Measurements from ENCODE around the gene IREB2. TPM values are rescaled to one million over a fixed set of nuclear protein-coding genes. Genes with fewer than 3 reads are reported as not detected.

Gene IREB2
- total RNA-seq, 5 donors from 2014 or later (not counting 1 experiment from before 2014, with no cell fraction given) = 58.7 to 71.5 (median 65.1) TPM

DNA sequence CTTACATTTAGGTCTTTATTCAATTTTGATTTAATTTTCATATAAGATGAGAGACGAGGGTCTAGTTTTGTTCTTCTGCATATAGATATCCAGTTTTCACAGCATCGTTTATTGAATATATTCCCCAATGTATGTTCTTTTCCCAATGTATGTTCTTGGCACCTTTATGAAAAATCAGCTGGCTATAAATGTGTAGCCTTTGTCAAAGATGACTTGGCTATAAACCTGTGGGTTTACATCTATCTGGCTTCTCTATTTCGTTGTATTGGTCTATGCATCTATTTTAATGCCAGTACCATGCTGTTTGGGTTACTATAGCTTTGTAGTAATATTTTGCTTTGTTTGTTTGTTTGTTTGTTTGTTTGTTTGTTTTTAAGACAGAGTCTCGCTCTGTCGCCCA lies 11.7 kb upstream of the IREB2 start:
- Histone ChIP-seq H3K36me3 (ENCODE audit: control insufficient read depth in 2 of 2, extremely low read depth in 1 of 2, insufficient read depth in 1 of 2, low read length in 1 of 2) (no peaks in the 10 kb centered on the region), H3K4me1 (ENCODE audit: control insufficient read depth in 1 of 2, extremely low read depth in 1 of 2, insufficient read depth in 2 of 2, low read length in 2 of 2) (peaks cover 2 to 3% of the 10 kb centered on the region in 2 experiments), H3K27me3 (replicated peaks in 1 of 2; ENCODE audit: control insufficient read depth in 2 of 2, extremely low read depth in 1 of 2, insufficient read depth in 2 of 2, low read length in 1 of 2) (peaks cover 0 to 20% of the 10 kb centered on the region in 2 experiments), H3K9me3 (no peaks in the 10 kb centered on the region), H3K4me3 (ENCODE audit: control insufficient read depth in 1 of 2, extremely low read depth in 1 of 2, low read length in 1 of 2) (no peak overlapping the region), H3K27ac (ENCODE audit: low read length) (no peak overlapping the region)
- no peaks in the 10 kb centered on the region for H3K36me3 Mint-ChIP-seq
- peak overlapping the region; percentile 2 to 9 for H3K27ac Mint-ChIP-seq
- DNase-seq (no peak), ATAC-seq (replicated peaks in 1 of 4) (no peak)
- peaks cover 10 to 17% of the 10 kb centered on the region in 2 donors for H3K27me3 Mint-ChIP-seq
- H3K4me1 Mint-ChIP-seq = peaks cover 8 to 17% (median 13%) of the 10 kb centered on the region in 3 donors
- H3K4me3 Mint-ChIP-seq = no peak overlapping the region
- WGBS (ENCODE audit: insufficient coverage) = 79% methylated on average over 3 of the region's 5 CpGs
- H3K9me3 Mint-ChIP-seq = no peaks in the 10 kb centered on the region
- ChIA-PET POLR2A (no interaction called here), CTCF (interaction anchor here in 1 of 2 donors (0.6 kb wide), 1 partner anchor 25 kb away, joined by 3 read pairs; no protein-coding TSS in a partner anchor)

DNA sequence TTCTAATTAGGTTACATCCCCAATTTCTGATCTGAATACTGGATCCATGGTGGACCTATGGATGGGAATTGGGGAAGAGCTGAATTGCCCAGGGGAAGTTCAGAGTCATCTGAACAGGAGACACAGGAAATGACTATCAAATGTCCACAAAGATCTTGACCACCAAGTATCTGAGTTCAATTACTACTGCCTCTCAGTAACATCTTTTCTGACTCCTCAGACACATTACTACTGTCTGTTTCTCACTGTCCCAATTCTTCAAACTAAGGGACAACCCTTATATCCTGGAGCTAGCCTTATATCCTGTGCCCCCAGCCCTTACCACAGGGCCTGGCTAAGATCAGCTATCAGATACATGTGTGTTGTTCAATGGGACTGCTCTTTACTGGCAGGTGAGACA lies 10.1 kb upstream of the IREB2 start:
- DNase-seq = no peak
- H3K4me1 Mint-ChIP-seq = peaks cover 8 to 15% (median 13%) of the 10 kb centered on the region in 3 donors
- no peaks in the 10 kb centered on the region for H3K36me3 Mint-ChIP-seq
- Histone ChIP-seq H3K27me3 (replicated peaks in 1 of 2; ENCODE audit: control insufficient read depth in 2 of 2, extremely low read depth in 1 of 2, insufficient read depth in 2 of 2, low read length in 1 of 2) (peaks cover 0 to 19% of the 10 kb centered on the region in 2 experiments), H3K36me3 (ENCODE audit: control insufficient read depth in 2 of 2, extremely low read depth in 1 of 2, insufficient read depth in 1 of 2, low read length in 1 of 2) (no peaks in the 10 kb centered on the region), H3K27ac (ENCODE audit: low read length) (no peak overlapping the region), H3K4me1 (ENCODE audit: control insufficient read depth in 1 of 2, extremely low read depth in 1 of 2, insufficient read depth in 2 of 2, low read length in 2 of 2) (peaks cover 0 to 2% of the 10 kb centered on the region in 2 experiments), H3K4me3 (ENCODE audit: control insufficient read depth in 1 of 2, extremely low read depth in 1 of 2, low read length in 1 of 2) (no peak overlapping the region), H3K9me3 (no peaks in the 10 kb centered on the region)
- POLR2A ChIA-PET = interaction anchor here in 1 of 2 donors (0.6 kb wide), 1 partner anchor 11 kb away, joined by 3 read pairs; no protein-coding TSS in a partner anchor
- no peak overlapping the region for H3K4me3 Mint-ChIP-seq
- ATAC-seq (replicated peaks in 1 of 4) = no peak
- no peak overlapping the region for H3K27ac Mint-ChIP-seq
- CTCF ChIA-PET = interaction anchor here in 1 of 2 donors (0.6 to 0.7 kb wide), 3 partner anchors 163 to 551 kb away, joined by 3 to 4 read pairs (median 3); no protein-coding TSS in a partner anchor
- peaks cover 10 to 17% of the 10 kb centered on the region in 2 donors for H3K27me3 Mint-ChIP-seq
- H3K9me3 Mint-ChIP-seq = no peaks in the 10 kb centered on the region

- peaks cover 0 to 2% of the 10 kb centered on the region in 2 experiments for H3K4me1 ChIP-seq (ENCODE audit: control insufficient read depth in 1 of 2, extremely low read depth in 1 of 2, insufficient read depth in 2 of 2, low read length in 2 of 2)
- H3K4me3 ChIP-seq (ENCODE audit: control insufficient read depth in 1 of 2, extremely low read depth in 1 of 2, low read length in 1 of 2) = no peak overlapping the region
- no peak overlapping the region for H3K27ac ChIP-seq (ENCODE audit: low read length)
- H3K36me3 Mint-ChIP-seq = no peaks in the 10 kb centered on the region
- no peaks in the 10 kb centered on the region for H3K9me3 ChIP-seq
- POLR2A ChIA-PET = no interaction called here
- CTCF ChIA-PET = interaction anchor here in 1 of 2 donors (0.6 kb wide), 1 partner anchor 74 kb away, joined by 5 read pairs; no protein-coding TSS in a partner anchor
- peaks cover 0 to 15% of the 10 kb centered on the region in 2 experiments for H3K27me3 ChIP-seq (replicated peaks in 1 of 2; ENCODE audit: control insufficient read depth in 2 of 2, extremely low read depth in 1 of 2, insufficient read depth in 2 of 2, low read length in 1 of 2)
- no peaks in the 10 kb centered on the region for H3K36me3 ChIP-seq (ENCODE audit: control insufficient read depth in 2 of 2, extremely low read depth in 1 of 2, insufficient read depth in 1 of 2, low read length in 1 of 2)
- DNase-seq (no peak), ATAC-seq (replicated peaks in 1 of 4) (no peak)
- peaks cover 8 to 15% (median 13%) of the 10 kb centered on the region in 3 donors for H3K4me1 Mint-ChIP-seq
- peaks cover 10 to 11% of the 10 kb centered on the region in 2 donors for H3K27me3 Mint-ChIP-seq
- 89% methylated on average over 2 of the region's 2 CpGs for WGBS (ENCODE audit: insufficient coverage)
- no peak overlapping the region for H3K4me3 Mint-ChIP-seq
- H3K27ac Mint-ChIP-seq = no peak overlapping the region
- no peaks in the 10 kb centered on the region for H3K9me3 Mint-ChIP-seq
Measured at GRCh38 chr15:78429477-78429876, 8.5 kb upstream of the IREB2 start.

DNA sequence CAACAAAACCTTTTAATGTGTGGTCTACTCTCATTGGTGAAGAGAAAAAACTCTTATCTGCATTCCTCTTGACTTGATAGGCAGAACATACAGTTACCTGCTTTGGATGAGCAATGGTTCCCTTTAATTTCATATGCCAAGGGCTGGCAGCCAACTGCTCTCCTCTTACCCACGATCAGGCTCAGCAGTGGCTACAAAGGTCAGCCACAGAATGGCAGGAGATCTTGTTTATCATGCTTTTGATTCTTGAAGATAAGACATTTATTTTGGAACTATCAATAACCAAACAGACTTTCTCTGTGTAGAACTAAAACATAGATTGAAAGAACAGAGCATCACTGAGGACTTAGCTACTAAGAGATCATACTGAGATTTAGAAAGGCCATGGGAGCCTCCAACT lies 6.1 kb upstream of the IREB2 start:
- H3K27me3 Mint-ChIP-seq = peaks cover 10 to 11% of the 10 kb centered on the region in 2 donors
- no peaks in the 10 kb centered on the region for H3K36me3 Mint-ChIP-seq
- no peak for ATAC-seq (replicated peaks in 1 of 4)
- peaks cover under 1 to 3% of the 10 kb centered on the region in 2 experiments for H3K4me1 ChIP-seq (ENCODE audit: control insufficient read depth in 1 of 2, extremely low read depth in 1 of 2, insufficient read depth in 2 of 2, low read length in 2 of 2)
- no peaks in the 10 kb centered on the region for H3K9me3 ChIP-seq
- no peaks in the 10 kb centered on the region for H3K9me3 Mint-ChIP-seq
- no peak overlapping the region for H3K27ac Mint-ChIP-seq
- no peaks in the 10 kb centered on the region for H3K36me3 ChIP-seq (ENCODE audit: control insufficient read depth in 2 of 2, extremely low read depth in 1 of 2, insufficient read depth in 1 of 2, low read length in 1 of 2)
- no CpG with 5 or more reads among the region's 1 CpG for WGBS (ENCODE audit: insufficient coverage)
- CTCF ChIA-PET = no interaction called here
- H3K4me1 Mint-ChIP-seq = peaks cover 5 to 8% (median 5%) of the 10 kb centered on the region in 3 donors
- peaks cover 0 to 12% of the 10 kb centered on the region in 2 experiments for H3K27me3 ChIP-seq (replicated peaks in 1 of 2; ENCODE audit: control insufficient read depth in 2 of 2, extremely low read depth in 1 of 2, insufficient read depth in 2 of 2, low read length in 1 of 2)
- no peak overlapping the region for H3K4me3 Mint-ChIP-seq
- H3K27ac ChIP-seq (ENCODE audit: low read length) = no peak overlapping the region
- POLR2A ChIA-PET = no interaction called here
- H3K4me3 ChIP-seq (ENCODE audit: control insufficient read depth in 1 of 2, extremely low read depth in 1 of 2, low read length in 1 of 2) = no peak overlapping the region
- no peak for DNase-seq

- POLR2A ChIA-PET = no interaction called here
- CTCF ChIA-PET = no interaction called here
- no CpG with 5 or more reads among the region's 1 CpG for WGBS (ENCODE audit: insufficient coverage)
- H3K27me3 Mint-ChIP-seq = peaks cover 10 to 11% of the 10 kb centered on the region in 2 donors
- Histone ChIP-seq H3K4me1 (ENCODE audit: control insufficient read depth in 1 of 2, extremely low read depth in 1 of 2, insufficient read depth in 2 of 2, low read length in 2 of 2) (peaks cover 4 to 9% of the 10 kb centered on the region in 2 experiments), H3K36me3 (ENCODE audit: control insufficient read depth in 2 of 2, extremely low read depth in 1 of 2, insufficient read depth in 1 of 2, low read length in 1 of 2) (no peaks in the 10 kb centered on the region), H3K4me3 (ENCODE audit: control insufficient read depth in 1 of 2, extremely low read depth in 1 of 2, low read length in 1 of 2) (no peak overlapping the region), H3K9me3 (no peaks in the 10 kb centered on the region), H3K27ac (ENCODE audit: low read length) (no peak overlapping the region), H3K27me3 (replicated peaks in 1 of 2; ENCODE audit: control insufficient read depth in 2 of 2, extremely low read depth in 1 of 2, insufficient read depth in 2 of 2, low read length in 1 of 2) (peaks cover 0 to 12% of the 10 kb centered on the region in 2 experiments)
- no peak for ATAC-seq (replicated peaks in 1 of 4)
- H3K4me1 Mint-ChIP-seq = peaks cover 10 to 15% (median 10%) of the 10 kb centered on the region in 3 donors
- H3K36me3 Mint-ChIP-seq = no peaks in the 10 kb centered on the region
- H3K9me3 Mint-ChIP-seq = no peaks in the 10 kb centered on the region
- H3K4me3 Mint-ChIP-seq = no peak overlapping the region
- no peak for DNase-seq
- H3K27ac Mint-ChIP-seq = no peak overlapping the region
Measured at GRCh38 chr15:78432664-78433063, 5.4 kb upstream of the IREB2 start.

DNA sequence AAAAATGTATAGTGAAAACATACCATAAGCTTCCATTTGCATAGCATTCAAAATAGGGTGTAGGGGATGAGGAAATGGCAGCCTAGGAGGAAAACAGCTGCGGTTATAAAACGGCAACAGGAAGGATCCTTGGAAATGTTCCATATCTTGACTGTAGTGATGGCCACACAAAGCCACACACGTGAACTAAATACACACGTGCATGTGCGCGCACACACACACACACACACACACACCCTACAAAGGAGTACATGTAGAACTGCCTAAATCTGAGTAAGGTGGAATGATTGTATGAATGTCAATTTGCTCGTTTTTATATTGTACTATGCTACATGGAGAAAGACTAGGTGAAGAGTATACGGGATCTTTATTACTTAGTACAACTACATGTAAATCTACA lies 3.9 kb upstream of the IREB2 start:
- H3K4me1 ChIP-seq (ENCODE audit: control insufficient read depth in 1 of 2, extremely low read depth in 1 of 2, insufficient read depth in 2 of 2, low read length in 2 of 2) = peaks cover 6 to 15% of the 10 kb centered on the region in 2 experiments
- ATAC-seq (replicated peaks in 1 of 4) (no peak), DNase-seq (no peak)
- peaks cover 0 to 12% of the 10 kb centered on the region in 2 experiments for H3K27me3 ChIP-seq (replicated peaks in 1 of 2; ENCODE audit: control insufficient read depth in 2 of 2, extremely low read depth in 1 of 2, insufficient read depth in 2 of 2, low read length in 1 of 2)
- Mint-ChIP-seq H3K4me3 (no peak overlapping the region), H3K4me1 (peaks cover 17 to 20% (median 20%) of the 10 kb centered on the region in 3 donors), H3K36me3 (no peaks in the 10 kb centered on the region), H3K27me3 (peaks cover 10 to 11% of the 10 kb centered on the region in 2 donors), H3K9me3 (no peaks in the 10 kb centered on the region), H3K27ac (no peak overlapping the region)
- WGBS (ENCODE audit: insufficient coverage) = no CpG with 5 or more reads among the region's 8 CpGs
- ChIA-PET POLR2A (interaction anchor here in 1 of 2 donors (0.6 kb wide), 1 partner anchor 132 kb away, joined by 5 read pairs; no protein-coding TSS in a partner anchor), CTCF (interaction anchor here in 1 of 2 donors (0.7 to 0.9 kb wide), 2 partner anchors 16 to 342 kb away, joined by 3 to 4 read pairs; no protein-coding TSS in a partner anchor)
- H3K4me3 ChIP-seq (ENCODE audit: control insufficient read depth in 1 of 2, extremely low read depth in 1 of 2, low read length in 1 of 2) = no peak overlapping the region
- H3K36me3 ChIP-seq (ENCODE audit: control insufficient read depth in 2 of 2, extremely low read depth in 1 of 2, insufficient read depth in 1 of 2, low read length in 1 of 2) = no peaks in the 10 kb centered on the region
- no peak overlapping the region for H3K27ac ChIP-seq (ENCODE audit: low read length)
- no peaks in the 10 kb centered on the region for H3K9me3 ChIP-seq

All from T-cell (primary cell).